ENCODE measurements around the gene TAF1B. TPM values are rescaled to one million over a fixed set of nuclear protein-coding genes. Genes with fewer than 3 reads are reported as not detected.
A peak's percentile ranks its signal among the peaks of the same experiment; 100 is the strongest.

TAF1B gene
- total and polyA plus RNA-seq, 8 donors: 22.0 to 33.9 (median 28.2) TPM

DNA sequence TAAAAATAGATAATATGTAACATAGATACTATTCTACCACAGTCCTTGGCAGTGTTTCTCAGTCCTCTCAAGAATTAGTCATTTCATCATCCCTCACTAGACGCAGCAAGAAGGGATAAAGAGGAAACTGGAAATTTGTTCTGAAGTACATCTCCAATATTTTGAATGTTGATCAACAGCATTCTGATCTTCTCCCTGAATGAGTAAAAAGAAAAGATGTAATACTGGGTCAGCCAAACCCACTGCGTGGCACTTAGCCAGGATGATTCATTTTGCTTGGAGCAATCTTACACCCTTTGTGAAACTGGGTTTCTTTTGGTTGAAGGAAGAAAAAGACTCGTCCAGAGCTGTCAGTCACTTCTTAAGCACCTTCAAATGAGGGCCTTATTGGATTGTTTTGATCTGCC, 54.1 kb downstream of the TAF1B start:
- peaks cover 16 to 31% of the 10 kb centered on the region in 2 donors for H3K4me1 ChIP-seq
- no peaks in the 10 kb centered on the region for H3K27me3 ChIP-seq
- H3K9me3 ChIP-seq: no peaks in the 10 kb centered on the region
- no peaks in the 10 kb centered on the region for H3K36me3 ChIP-seq
- no peak overlapping the region for H3K4me3 ChIP-seq
- intact Hi-C loops (cut with DNase I): no loop called here
- no peak for TF ChIP-seq CTCF (IDR thresholded peaks at IDR 0.05)
- DNase-seq (peak in 2 of 4 donors; percentile 17 to 68), ATAC-seq (peak; percentile 76)
- peak overlapping the region in 1 of 2 donors; percentile 41 for H3K27ac ChIP-seq

GRCh38 chr2:9897846-9898245, 54.6 kb downstream of the TAF1B start:
- intact Hi-C loops (cut with DNase I): no loop called here
- peak in 1 of 4 donors; percentile 3 for DNase-seq
- no peak overlapping the region for H3K4me3 ChIP-seq
- no peak for TF ChIP-seq CTCF (IDR thresholded peaks at IDR 0.05)
- H3K36me3 ChIP-seq: no peaks in the 10 kb centered on the region
- H3K4me1 ChIP-seq: peaks cover 16 to 31% of the 10 kb centered on the region in 2 donors
- H3K27me3 ChIP-seq: no peaks in the 10 kb centered on the region
- H3K9me3 ChIP-seq: no peaks in the 10 kb centered on the region
- H3K27ac ChIP-seq: peak overlapping the region in 1 of 2 donors; percentile 10
- no peak for ATAC-seq

- no peak for ATAC-seq
- no peak for TF ChIP-seq CTCF (IDR thresholded peaks at IDR 0.05)
- no peak overlapping the region for H3K27ac ChIP-seq
- intact Hi-C loops (cut with DNase I): no loop called here
- DNase-seq: peak in 1 of 4 donors; percentile 28
- no peaks in the 10 kb centered on the region for H3K9me3 ChIP-seq
- H3K27me3 ChIP-seq: no peaks in the 10 kb centered on the region
- no peak overlapping the region for H3K4me3 ChIP-seq
- H3K36me3 ChIP-seq: peaks cover 0 to 6% of the 10 kb centered on the region in 2 donors
- H3K4me1 ChIP-seq: no peaks in the 10 kb centered on the region
Observed at GRCh38 chr2:9905413-9905812, 62.1 kb downstream of the TAF1B start.

DNA sequence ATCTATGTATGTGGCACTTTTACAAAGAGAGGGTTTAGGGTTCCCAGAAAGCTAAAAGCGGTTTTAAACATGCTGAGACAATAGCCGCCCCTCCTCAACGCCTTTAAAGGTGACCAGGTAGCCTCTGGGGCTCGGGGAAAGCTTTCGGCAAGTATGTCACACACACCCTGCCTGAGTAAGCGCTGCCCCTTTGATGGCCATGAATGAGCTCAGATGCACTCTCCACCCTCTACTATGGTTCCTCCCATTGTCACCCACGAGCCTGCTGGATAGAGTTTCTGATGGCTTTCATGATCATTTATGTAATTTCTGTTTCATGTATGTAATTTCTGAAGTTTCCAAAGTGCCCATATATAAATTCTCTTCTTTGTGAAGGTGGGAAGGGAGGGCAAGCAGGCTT, 64.1 kb downstream of the TAF1B start:
- DNase-seq (no peak), ATAC-seq (no peak)
- no peak overlapping the region for H3K4me3 ChIP-seq
- H3K27me3 ChIP-seq: no peaks in the 10 kb centered on the region
- intact Hi-C loops (cut with DNase I): no loop called here
- no peak overlapping the region for H3K27ac ChIP-seq
- TF ChIP-seq CTCF (IDR thresholded peaks at IDR 0.05): no peak
- H3K4me1 ChIP-seq: no peaks in the 10 kb centered on the region
- H3K36me3 ChIP-seq: peaks cover 0 to 6% of the 10 kb centered on the region in 2 donors
- H3K9me3 ChIP-seq: no peaks in the 10 kb centered on the region

DNA sequence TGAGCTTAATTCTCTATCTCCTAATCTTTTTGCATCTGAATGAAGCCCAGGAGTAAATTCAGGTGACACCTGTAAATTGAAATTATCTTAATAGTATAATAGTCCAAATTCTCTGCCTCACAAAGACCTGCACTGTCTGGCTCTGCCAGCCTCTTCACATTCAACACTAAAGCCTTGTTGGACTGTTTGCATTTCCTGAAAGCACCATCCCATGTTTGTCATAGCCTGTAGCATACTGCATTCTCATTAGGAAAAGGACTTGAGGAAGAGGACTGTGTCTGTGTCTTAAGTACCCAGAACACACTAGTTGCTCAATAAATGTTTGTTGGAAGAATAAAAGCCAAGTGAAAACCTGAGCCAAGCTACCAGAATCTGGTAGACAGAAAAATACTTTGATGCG, 65.4 kb downstream of the TAF1B start:
- ATAC-seq: no peak

More for the DNA sequence above, 65.4 kb downstream of the TAF1B start:
- H3K4me3 ChIP-seq: no peak overlapping the region
- TF ChIP-seq CTCF (IDR thresholded peaks at IDR 0.05): no peak
- no peaks in the 10 kb centered on the region for H3K4me1 ChIP-seq
- H3K36me3 ChIP-seq: peaks cover 0 to 17% of the 10 kb centered on the region in 2 donors
- no peaks in the 10 kb centered on the region for H3K27me3 ChIP-seq
- no peak for DNase-seq
- H3K27ac ChIP-seq: no peak overlapping the region
- intact Hi-C loops (cut with DNase I): no loop called here
- no peaks in the 10 kb centered on the region for H3K9me3 ChIP-seq

Measured in left lung (tissue), 10 donors.